ENCODE results near the gene CBLC. TPM values are rescaled to one million over a fixed set of nuclear protein-coding genes. Genes with fewer than 3 reads are reported as not detected.

CBLC gene
- total RNA-seq, 4 donors from 2014 or later = 64.3 to 87.0 (median 75.6) TPM

GRCh38 chr19:44752816-44753625 lies 24.7 kb upstream of the CBLC start:
- DNase-seq (ENCODE audit: low spot score in 2 of 2) = peak; percentile 84 to 98
- TF ChIP-seq POLR2A (IDR thresholded peaks at IDR 0.05) (no peak), CTCF (IDR thresholded peaks at IDR 0.05) (no peak)
- 11 to 12% methylated on average over 16 to 18 of the region's 18 CpGs for WGBS, 2 donors
- H3K4me3 ChIP-seq (ENCODE audit: low read depth, poor library complexity, severe bottlenecking) = no peak overlapping the region
- intact Hi-C loops (cut with DNase I; ENCODE audit: low total_unique reads) = no loop called here

- intact Hi-C loops (cut with DNase I; ENCODE audit: low total_unique reads) = no loop called here
- DNase-seq (ENCODE audit: low spot score in 2 of 2) = no peak
These were observed 24.1 kb upstream of the CBLC start for GRCh38 chr19:44753626-44753931.

GRCh38 chr19:44753932-44754749 lies 23.5 kb upstream of the CBLC start:
- no peak overlapping the region for H3K4me3 ChIP-seq (ENCODE audit: low read depth, poor library complexity, severe bottlenecking)
- TF ChIP-seq CTCF (IDR thresholded peaks at IDR 0.05) (no peak), POLR2A (IDR thresholded peaks at IDR 0.05) (no peak)
- WGBS, 2 donors = 1 to 2% methylated on average over 21 to 32 of the region's 33 CpGs
- peak; percentile 88 to 98 for DNase-seq (ENCODE audit: low spot score in 2 of 2)
- intact Hi-C loops (cut with DNase I; ENCODE audit: low total_unique reads) = no loop called here

More at GRCh38 chr19:44753626-44753931, 24.1 kb upstream of the CBLC start:
- 0 to 4% methylated on average over 6 to 11 of the region's 11 CpGs for WGBS, 2 donors
- no peak overlapping the region for H3K4me3 ChIP-seq (ENCODE audit: low read depth, poor library complexity, severe bottlenecking)
- TF ChIP-seq POLR2A (IDR thresholded peaks at IDR 0.05) (no peak), CTCF (IDR thresholded peaks at IDR 0.05) (no peak)

GRCh38 chr19:44754750-44755080 lies 23.0 kb upstream of the CBLC start:
- no peak for TF ChIP-seq POLR2A (IDR thresholded peaks at IDR 0.05)
- no peak for TF ChIP-seq CTCF (IDR thresholded peaks at IDR 0.05)
- no peak overlapping the region for H3K4me3 ChIP-seq (ENCODE audit: low read depth, poor library complexity, severe bottlenecking)
- intact Hi-C loops (cut with DNase I; ENCODE audit: low total_unique reads) = loop anchor here (5.0 kb wide), 1 partner anchor 828 kb away; the partner anchor contains the start of gene OPA3
- 33 to 35% methylated on average over 11 of the region's 11 CpGs for WGBS, 2 donors
- no peak for DNase-seq (ENCODE audit: low spot score in 2 of 2)

GRCh38 chr19:44755219-44755618 lies 22.5 kb upstream of the CBLC start:
- TF ChIP-seq POLR2A (IDR thresholded peaks at IDR 0.05) (no peak), CTCF (IDR thresholded peaks at IDR 0.05) (no peak)
- intact Hi-C loops (cut with DNase I; ENCODE audit: low total_unique reads) = loop anchor here (5.0 kb wide), 1 partner anchor 827 kb away; the partner anchor contains the start of gene OPA3
- WGBS, 2 donors = 58 to 65% methylated on average over 4 of the region's 4 CpGs
- no peak overlapping the region for H3K4me3 ChIP-seq (ENCODE audit: low read depth, poor library complexity, severe bottlenecking)
- no peak for DNase-seq (ENCODE audit: low spot score in 2 of 2)

Measured in lower leg skin (tissue), 4 donors.